Heart left ventricle (tissue), 13 donors: ENCODE data around the gene ISG15.

Experiments used
- POLR2A ChIP-seq, 2 donors: fragments of 450-650 bp; IDR thresholded peaks; one replicate each; pipeline ENCODE4 v1.6.1; 2017; ENCODE audit warnings: antibody characterized with exemption in 2 of 2, mild to moderate bottlenecking in 2 of 2, moderate library complexity in 2 of 2
- TF ChIP-seq, protein P1 (sequence below), 12 donors: fragments of 200-600 bp; sonication (generic) in 4 of 12; IDR thresholded peaks; one replicate each; pipeline versions ENCODE4 v1.5.0 to v1.8.0; 2018 to 2022; ENCODE audit warnings: antibody characterized with exemption in 12 of 12, mild to moderate bottlenecking in 5 of 12
- donor health status: ischemic (EF 13 %, LVEDD 7.1; RV severe dilation, severe dysfunction).
- donor health status: DM: no; HTN: yes; CAD: no.
- donor health status: DM: no; HTN: no; CAD: no.
- donor health status: ischemic (EF 25% LVEDD 6.9; RV normal size, moderate dysfunction).
- donor health status: ischemic (EF 25% LVEDD 5.7; RV mildly dilated, moderate dysfunction).
- donor health status: ischemic (EF 35%, LVEDD 5.7; RV mildly dilated, moderate dysfunction).
- donor health status: nonischemic (EF 11% LVEDD 7.7; RV severe dilation, severe dysfunction).
- donor health status: DM: yes; HTN: yes; CAD: no.
- donor health status: PGD.
- donor health status: ischemic (EF 29% LVEDD 5.4; RV normal size, mild dysfunction).
- donor health status: nonischemic (EF 23%, LVEDD 6.1; RV moderate dilation, normal function).

DNA sequence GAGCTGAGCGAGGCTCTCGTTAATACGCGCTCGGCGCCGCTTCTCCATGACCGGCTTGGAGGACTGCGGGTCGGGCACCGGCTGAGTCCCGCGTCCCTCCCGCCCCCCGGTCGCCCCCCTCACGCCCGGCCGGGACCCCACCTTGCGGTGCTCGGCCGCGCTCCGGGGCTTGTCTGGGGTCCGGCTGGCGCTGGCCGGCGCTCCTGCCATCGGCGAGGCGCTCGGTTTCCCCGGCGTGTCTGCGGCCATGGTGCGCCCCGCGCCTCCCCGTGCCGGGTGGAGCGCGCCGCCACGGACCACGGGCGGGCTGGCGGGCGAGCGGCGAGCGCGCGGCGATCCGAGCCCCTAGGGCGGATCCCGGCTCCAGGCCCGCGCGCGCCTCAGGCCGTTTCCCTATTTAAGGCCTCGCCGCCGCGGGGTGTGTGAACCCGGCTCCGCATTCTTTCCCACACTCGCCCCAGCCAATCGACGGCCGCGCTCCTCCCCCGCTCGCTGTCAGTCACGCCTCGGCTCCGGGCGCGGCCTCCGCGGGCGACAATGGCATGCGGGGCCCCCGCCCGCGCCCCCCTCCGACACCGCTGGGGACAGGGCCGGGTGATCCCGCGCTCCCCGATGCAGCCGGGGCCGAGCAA is 13.5 kb upstream of the ISG15 start, which contains the start of gene HES4:
- TF ChIP-seq, protein P1, sequence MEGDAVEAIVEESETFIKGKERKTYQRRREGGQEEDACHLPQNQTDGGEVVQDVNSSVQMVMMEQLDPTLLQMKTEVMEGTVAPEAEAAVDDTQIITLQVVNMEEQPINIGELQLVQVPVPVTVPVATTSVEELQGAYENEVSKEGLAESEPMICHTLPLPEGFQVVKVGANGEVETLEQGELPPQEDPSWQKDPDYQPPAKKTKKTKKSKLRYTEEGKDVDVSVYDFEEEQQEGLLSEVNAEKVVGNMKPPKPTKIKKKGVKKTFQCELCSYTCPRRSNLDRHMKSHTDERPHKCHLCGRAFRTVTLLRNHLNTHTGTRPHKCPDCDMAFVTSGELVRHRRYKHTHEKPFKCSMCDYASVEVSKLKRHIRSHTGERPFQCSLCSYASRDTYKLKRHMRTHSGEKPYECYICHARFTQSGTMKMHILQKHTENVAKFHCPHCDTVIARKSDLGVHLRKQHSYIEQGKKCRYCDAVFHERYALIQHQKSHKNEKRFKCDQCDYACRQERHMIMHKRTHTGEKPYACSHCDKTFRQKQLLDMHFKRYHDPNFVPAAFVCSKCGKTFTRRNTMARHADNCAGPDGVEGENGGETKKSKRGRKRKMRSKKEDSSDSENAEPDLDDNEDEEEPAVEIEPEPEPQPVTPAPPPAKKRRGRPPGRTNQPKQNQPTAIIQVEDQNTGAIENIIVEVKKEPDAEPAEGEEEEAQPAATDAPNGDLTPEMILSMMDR (IDR thresholded peaks at IDR 0.05): no peak
- peak; percentile 85 to 98 for TF ChIP-seq POLR2A (IDR thresholded peaks at IDR 0.05)
